GM12878 (cell line): ENCODE results near the gene C6orf120. TPM values are rescaled to one million over a fixed set of nuclear protein-coding genes. Genes with fewer than 3 reads are reported as not detected.
A peak's percentile ranks its signal among the peaks of the same experiment; 100 is the strongest.

Source experiments
- ATAC-seq: fragments of 200-7000 bp; cut with Tn5 transposase; 3 replicates; pipeline ENCODE4 v1.9.1; 2020; ENCODE audit warnings: mild to moderate bottlenecking, moderate library complexity
- BruUV-seq: library from RNA; stranded (reverse); fragments of 400-500 nt; replicated peaks from 2 replicates; lab custom pipeline; 2021; lab: Mats Ljungman, UMichigan
- CTCF ChIA-PET: fragments of 300-600 bp; sonication (Branson Sonifier 250); formaldehyde crosslinking; extraction: SDS; loops from one replicate; lab custom pipeline; 2021; ENCODE audit warnings: inconsistent platforms; lab: Yijun Ruan, JAX
- POLR2A ChIA-PET: fragments of 350-600 bp; formaldehyde crosslinking; extraction: SDS; loops from one replicate; lab custom pipeline; 2021; ENCODE audit warnings: inconsistent platforms; lab: Charles Lee
- RAD21 ChIA-PET: fragments of 300-600 bp; sonication (Branson Sonifier 250); formaldehyde crosslinking; loops from one replicate; lab custom pipeline; 2023; ENCODE audit warnings: antibody characterized with exemption; ENCODE audit not compliant: unreplicated experiment; lab: Charles Lee
- SMC1A ChIA-PET: fragments of 300-600 bp; sonication (Branson Sonifier 250); formaldehyde crosslinking; loops from one replicate; lab custom pipeline; 2023; ENCODE audit not compliant: unreplicated experiment, uncharacterized antibody; lab: Charles Lee
- DNase-seq: peaks from one replicate; pipeline ENCODE4 v3.0.0-alpha.2; 2011; ENCODE audit warnings: low read depth, low spot score
- FAIRE-seq: peaks from 3 replicates; lab custom pipeline; 2011; peaks lifted over from hg19 to GRCh38; lab: Jason Lieb, UNC
- H2AFZ ChIP-seq: 2 replicates; pipeline ENCODE4 v1.6.0; 2011; ENCODE audit warnings: low read depth, low read length, control low read depth; ENCODE audit not compliant: control insufficient read depth
- H3K27ac ChIP-seq: 2 replicates; pipeline ENCODE4 v1.5.1; 2011; ENCODE audit warnings: control low read depth; ENCODE audit not compliant: control insufficient read depth, insufficient read depth
- H3K27me3 ChIP-seq, 2 experiments: replicated peaks in 1 of 2; 2 replicates each; pipeline versions ENCODE4 v1.6.0 to v1.6.1; 2011; ENCODE audit warnings: low read length in 1 of 2; ENCODE audit not compliant: control insufficient read depth in 2 of 2, insufficient read depth in 2 of 2
- H3K36me3 ChIP-seq, 2 experiments: 2 replicates each; pipeline ENCODE4 v1.5.1; 2011; ENCODE audit warnings: low read length in 1 of 2; ENCODE audit not compliant: control insufficient read depth in 2 of 2, insufficient read depth in 2 of 2
- H3K4me1 ChIP-seq: 2 replicates; pipeline ENCODE4 v1.6.1; 2011; ENCODE audit warnings: mild to moderate bottlenecking, low read length, moderate library complexity, mixed read lengths; ENCODE audit not compliant: control insufficient read depth, insufficient read depth
- H3K4me2 ChIP-seq: 2 replicates; pipeline ENCODE4 v1.6.0; 2011; ENCODE audit warnings: control low read depth; ENCODE audit not compliant: control insufficient read depth, insufficient read depth
- H3K4me3 ChIP-seq: fragments of 200-600 bp; sonication (generic); 2 replicates; pipeline ENCODE4 v1.5.1; 2016
- H3K79me2 ChIP-seq: 2 replicates; pipeline ENCODE4 v1.6.0; 2011; ENCODE audit warnings: low read length; ENCODE audit not compliant: control insufficient read depth, insufficient read depth
- H3K9ac ChIP-seq: 2 replicates; pipeline ENCODE4 v1.8.0; 2011; ENCODE audit warnings: low read length, control low read depth, mixed read lengths; ENCODE audit not compliant: control insufficient read depth, insufficient read depth
- H3K9me3 ChIP-seq: replicated peaks from 3 replicates; pipeline ENCODE4 v1.5.1; 2011; ENCODE audit warnings: mild to moderate bottlenecking, low read length; ENCODE audit not compliant: control insufficient read depth, insufficient read depth
- H4K20me1 ChIP-seq: 2 replicates; pipeline ENCODE4 v1.6.0; 2011; ENCODE audit not compliant: control insufficient read depth, insufficient read depth
- ASH2L ChIP-seq: fragments of 300-600, 200-600 bp; sonication (generic); IDR thresholded peaks from 2 replicates; pipeline ENCODE4 v1.6.1; 2017; ENCODE audit warnings: low read depth, mild to moderate bottlenecking, borderline replicate concordance
- BCL11A ChIP-seq: IDR thresholded peaks from 2 replicates; pipeline ENCODE4 v1.6.1; 2011; ENCODE audit warnings: low read depth, low read length
- BHLHE40 ChIP-seq, 2 experiments: fragments of 450-650 bp in 1 of 2; IDR thresholded peaks; 2 replicates each; pipeline ENCODE4 v1.6.1; 2011 to 2017; ENCODE audit warnings: low read depth in 2 of 2, borderline replicate concordance in 1 of 2, improper control_type of control experiment in 1 of 2, low read length in 1 of 2, mild to moderate bottlenecking in 1 of 2
- CBX3 ChIP-seq: fragments of 200-600 bp; sonication (generic); IDR thresholded peaks from 2 replicates; pipeline ENCODE4 v1.6.1; 2016; ENCODE audit warnings: low read depth, borderline replicate concordance
- CHD1 ChIP-seq: IDR thresholded peaks from 2 replicates; pipeline ENCODE4 v1.6.1; 2012; ENCODE audit warnings: low read depth, low read length, improper control_type of control experiment
- CREB1 ChIP-seq: IDR thresholded peaks from 2 replicates; pipeline ENCODE4 v1.6.1; 2012; ENCODE audit warnings: low read depth, mild to moderate bottlenecking, inconsistent platforms
- EGR1 ChIP-seq, 2 experiments: IDR thresholded peaks; 1 replicate in 1 of 2; 2 replicates in 1 of 2; pipeline ENCODE4 v1.6.1; 2011 to 2012; ENCODE audit warnings: low read depth in 2 of 2, low read length in 2 of 2, borderline replicate concordance in 1 of 2, mild to moderate bottlenecking in 1 of 2, moderate library complexity in 1 of 2
- ELK1 ChIP-seq: IDR thresholded peaks from 2 replicates; pipeline ENCODE4 v1.6.1; 2012; ENCODE audit warnings: low read depth, low read length, improper control_type of control experiment
- IRF4 ChIP-seq: IDR thresholded peaks from 2 replicates; pipeline ENCODE4 v1.6.1; 2011; ENCODE audit warnings: low read depth, low read length
- LARP7 ChIP-seq: fragments of 450-650 bp; IDR thresholded peaks from 2 replicates; pipeline ENCODE4 v1.6.1; 2017; ENCODE audit warnings: mild to moderate bottlenecking
- MEF2B ChIP-seq: fragments of 450-650 bp; IDR thresholded peaks from 2 replicates; pipeline ENCODE4 v1.6.1; 2018; ENCODE audit warnings: mild to moderate bottlenecking, moderate library complexity; ENCODE audit not compliant: partially characterized antibody, poor library complexity, severe bottlenecking
- MXI1 ChIP-seq: fragments of 150-350 bp; IDR thresholded peaks from 2 replicates; pipeline ENCODE4 v1.6.1; 2011; ENCODE audit warnings: low read depth, mild to moderate bottlenecking, inconsistent platforms, low read length, improper control_type of control experiment
- MYC ChIP-seq: IDR thresholded peaks from 2 replicates; pipeline ENCODE4 v1.6.1; 2011; ENCODE audit warnings: mild to moderate bottlenecking, low read length, moderate library complexity, inconsistent platforms; ENCODE audit not compliant: insufficient read depth, insufficient replicate concordance, insufficient read length, severe bottlenecking
- NKRF ChIP-seq: fragments of 450-650 bp; conservative IDR thresholded peaks from 2 replicates; pipeline ENCODE4 v1.6.1; 2017; ENCODE audit warnings: mild to moderate bottlenecking, moderate library complexity
- RUNX3 ChIP-seq: IDR thresholded peaks from 2 replicates; pipeline ENCODE4 v1.6.1; 2012; ENCODE audit warnings: low read length, inconsistent platforms
- SREBF1 ChIP-seq: IDR thresholded peaks from 2 replicates; pipeline ENCODE4 v1.6.1; 2012; ENCODE audit warnings: mild to moderate bottlenecking, low read length
- TAF1 ChIP-seq: IDR thresholded peaks from 2 replicates; pipeline ENCODE4 v1.6.1; 2011; ENCODE audit warnings: mild to moderate bottlenecking, low read depth, low read length, borderline replicate concordance
- ZZZ3 ChIP-seq: IDR thresholded peaks from 2 replicates; pipeline ENCODE4 v1.6.1; 2011; ENCODE audit warnings: low read depth; ENCODE audit not compliant: control insufficient read depth, insufficient read length
- WGBS: methylation state at CpG from one replicate; pipeline ENCODE4 v1.1.6; 2016; ENCODE audit warnings: low lambda C conversion rate; ENCODE audit not compliant: insufficient replicate concordance, insufficient coverage; ENCODE audit errors: missing lambda C conversion rate; 5-methylcytosine and 5-hydroxymethylcytosine counted together
- in situ Hi-C: fragments of 300-500 bp; cut with MboI; formaldehyde crosslinking; loops from 9 replicates; pipeline ENCODE4 v1.14.3; 2018; ENCODE audit warnings: mixed read lengths
- intact Hi-C: fragments of 100-400 bp; cut with micrococcal nuclease; formaldehyde crosslinking; loops from one replicate; pipeline ENCODE4 v1.14.2; 2022; ENCODE audit not compliant: unreplicated experiment
- polyA plus RNA-seq, 11 experiments: library from polyadenylated mRNA; depleted of rRNA in 4 of 11; unstranded in 6 of 11; stranded (reverse) in 5 of 11; fragments of >200 nt; fragmentation: Nextera tagmentation in 4 of 11; fragmentation: Illumina TruSeq in 1 of 11; extraction: Ambion mirVana in 4 of 11; extraction: Trizol in 1 of 11; gene quantifications; 1 replicate in 1 of 11; 2 replicates in 10 of 11; pipeline versions ENCODE4 v1.2.1 to v1.2.3, GENCODE V29; 2011 to 2016; ENCODE audit warnings: inconsistent platforms in 2 of 11, missing spikeins in 2 of 11, low read depth in 1 of 11
- total RNA-seq, 4 experiments: library from RNA; depleted of rRNA in 3 of 4; stranded (reverse); fragments of >200 nt in 3 of 4; fragmentation: Illumina TruSeq in 1 of 4; extraction: Trizol in 1 of 4; gene quantifications; 2 replicates each; pipeline versions ENCODE4 v1.2.1 to v1.2.3, GENCODE V29; 2013 to 2021
- TF ChIP-seq, protein P1 (sequence below): fragments of 450-650 bp; IDR thresholded peaks from 2 replicates; pipeline ENCODE4 v1.6.1; 2017; ENCODE audit warnings: borderline replicate concordance

The C6orf120 gene
- total and polyA plus RNA-seq, 10 of the 15 experiments (the other 5 are each of a cell fraction or from before 2014, with no cell fraction given) = 3.6 to 23.9 (median 18.2) TPM

GRCh38 chr6:169724494-169725124, 22.7 kb downstream of the C6orf120 start, which contains the start of gene PHF10:
Gene PHF10 (minus strand): TSS chr6:169724500. CDS start chr6:169723931, 569 bp downstream.
- WGBS = 2% methylated on average over 39 of the region's 89 CpGs
- no peak for DNase-seq
- peak within 1 kb of the TSS; percentile 72 for H2AFZ ChIP-seq
- POLR2A ChIA-PET = interaction anchor here (1.8 kb wide), 1 partner anchor 23 kb away, joined by 7 read pairs; the partner anchor contains the start of genes C6orf120 and WDR27
- peaks cover 33% of the 10 kb centered on the region for H3K79me2 ChIP-seq
- peak; percentile 63 for ATAC-seq
- no peak for FAIRE-seq
- H3K4me1 ChIP-seq = peaks cover 5% of the 10 kb centered on the region
- peak within 1 kb of the TSS; percentile 76 for H3K9ac ChIP-seq
- no peaks in the 10 kb centered on the region for H3K27me3 ChIP-seq
- no peaks in the 10 kb centered on the region for H3K36me3 ChIP-seq
- intact Hi-C loops (loop anchor here (1.0 to 10.0 kb wide), 2 partner anchors 27 to 580 kb away; partner anchors contain the start of genes DYNLT2, ERMARD and FAM120B), in situ Hi-C loops (no loop called here)
- RAD21 ChIA-PET = interaction anchor here (1.1 kb wide), 1 partner anchor 20 kb away, joined by 3 read pairs; no protein-coding TSS in a partner anchor
- H3K9me3 ChIP-seq = no peaks in the 10 kb centered on the region
- no peaks in the 10 kb centered on the region for H4K20me1 ChIP-seq
- no TSS peak for BruUV-seq
- SMC1A ChIA-PET = interaction anchor here (0.9 kb wide), 1 partner anchor 25 kb away, joined by 5 read pairs; no protein-coding TSS in a partner anchor
- peak within 1 kb of the TSS; percentile 85 for H3K4me3 ChIP-seq
- CTCF ChIA-PET = interaction anchor here (1.2 to 1.4 kb wide), 2 partner anchors 16 to 23 kb away, joined by 3 read pairs; partner anchors contain the start of genes C6orf120 and WDR27
- H3K27ac ChIP-seq = peak within 1 kb of the TSS; percentile 38
- peak within 1 kb of the TSS; percentile 99 for H3K4me2 ChIP-seq
- TF ChIP-seq, protein P1, sequence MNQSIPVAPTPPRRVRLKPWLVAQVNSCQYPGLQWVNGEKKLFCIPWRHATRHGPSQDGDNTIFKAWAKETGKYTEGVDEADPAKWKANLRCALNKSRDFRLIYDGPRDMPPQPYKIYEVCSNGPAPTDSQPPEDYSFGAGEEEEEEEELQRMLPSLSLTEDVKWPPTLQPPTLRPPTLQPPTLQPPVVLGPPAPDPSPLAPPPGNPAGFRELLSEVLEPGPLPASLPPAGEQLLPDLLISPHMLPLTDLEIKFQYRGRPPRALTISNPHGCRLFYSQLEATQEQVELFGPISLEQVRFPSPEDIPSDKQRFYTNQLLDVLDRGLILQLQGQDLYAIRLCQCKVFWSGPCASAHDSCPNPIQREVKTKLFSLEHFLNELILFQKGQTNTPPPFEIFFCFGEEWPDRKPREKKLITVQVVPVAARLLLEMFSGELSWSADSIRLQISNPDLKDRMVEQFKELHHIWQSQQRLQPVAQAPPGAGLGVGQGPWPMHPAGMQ = no peak
- no peak for TF ChIP-seq CREB1
- no peak for TF ChIP-seq BCL11A
- TF ChIP-seq CHD1 = no peak
- TF ChIP-seq EGR1 (IDR thresholded peaks at IDR 0.05; ENCODE audit: borderline replicate concordance in 1 of 2, low read depth in 2 of 2, low read length in 2 of 2) = peak in 1 of 2 experiments; percentile 38; a peak in 1 of 3 replicates
- 0 out of 2 replicates have a peak, but pooled peaks have one; percentile 30 for TF ChIP-seq NKRF
- peak; percentile 45; the same call in 1 of the 2 replicates for TF ChIP-seq RUNX3
- no peak for TF ChIP-seq ASH2L
- no peak for TF ChIP-seq SREBF1
- no peak for TF ChIP-seq ZZZ3
- TF ChIP-seq IRF4 = no peak
- no peak for TF ChIP-seq TAF1
- TF ChIP-seq ELK1 = no peak
- TF ChIP-seq LARP7 = peak; percentile 58; the same call in 1 of the 2 replicates
- TF ChIP-seq CBX3 = no peak
- peak; percentile 22 for TF ChIP-seq MEF2B
- peak; percentile 36; the same call in 1 of the 2 replicates for TF ChIP-seq MXI1
- TF ChIP-seq MYC = peak; percentile 85
- TF ChIP-seq BHLHE40 (IDR thresholded peaks at IDR 0.05; ENCODE audit: borderline replicate concordance in 1 of 2, low read depth in 2 of 2, low read length in 1 of 2) = peak in 1 of 2 experiments; percentile 60; a peak in 2 of 4 replicates
